Subcutaneous adipose tissue (tissue), 4 donors: ENCODE results near the gene GNAQ. TPM values are rescaled to one million over a fixed set of nuclear protein-coding genes. Genes with fewer than 3 reads are reported as not detected.

Experiments
- total RNA-seq, 4 donors: library from RNA; depleted of rRNA; stranded (reverse); fragments of >200 nt; gene quantifications; one replicate each; pipeline ENCODE4 v1.1.0, GENCODE V29; 2016
- TF ChIP-seq, protein P1 (sequence below): fragments of 450-650 bp; IDR thresholded peaks from one replicate; pipeline ENCODE4 v1.5.1; 2016; ENCODE audit warnings: low read depth, mild to moderate bottlenecking, control low read depth, antibody characterized with exemption, moderate library complexity

GNAQ gene
- total RNA-seq, 4 donors from 2014 or later: 41.8 to 100 (median 45.5) TPM

DNA sequence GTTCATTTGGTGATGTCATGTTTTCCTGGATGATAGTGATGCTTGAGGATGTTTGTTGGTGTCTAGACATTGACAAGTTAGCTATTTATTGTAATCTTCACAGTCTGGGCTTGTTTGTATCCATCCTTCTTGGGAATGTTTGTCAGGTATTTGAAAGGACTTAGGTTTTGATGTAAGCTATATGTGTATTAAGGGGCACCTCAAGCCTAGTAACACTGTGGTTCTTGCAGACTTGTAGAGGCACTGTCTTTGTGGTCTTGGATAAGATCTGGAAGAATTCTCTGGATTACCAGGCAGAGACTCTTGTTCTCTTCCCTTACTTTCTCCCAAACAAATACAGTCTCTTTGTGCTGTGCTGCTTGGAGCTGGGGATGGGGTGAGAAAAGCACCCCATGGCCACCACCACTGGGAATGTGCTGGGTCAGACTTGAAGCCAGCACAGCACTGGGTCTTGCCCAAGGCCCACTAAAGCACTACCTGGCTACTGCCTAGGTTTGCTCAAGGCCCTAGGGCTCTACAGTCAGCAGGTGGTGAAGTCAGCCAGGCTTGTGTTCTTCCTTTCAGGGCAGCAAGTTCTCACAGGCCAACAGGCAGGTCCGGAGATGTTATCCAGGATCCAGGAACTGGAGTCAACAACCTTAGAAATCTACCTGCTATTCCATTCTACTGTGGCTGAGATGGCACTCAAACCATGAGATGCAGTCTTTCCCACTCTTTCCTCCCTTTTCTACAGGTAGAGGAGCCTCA, 334.2 kb downstream of the GNAQ start:
- TF ChIP-seq, protein P1, sequence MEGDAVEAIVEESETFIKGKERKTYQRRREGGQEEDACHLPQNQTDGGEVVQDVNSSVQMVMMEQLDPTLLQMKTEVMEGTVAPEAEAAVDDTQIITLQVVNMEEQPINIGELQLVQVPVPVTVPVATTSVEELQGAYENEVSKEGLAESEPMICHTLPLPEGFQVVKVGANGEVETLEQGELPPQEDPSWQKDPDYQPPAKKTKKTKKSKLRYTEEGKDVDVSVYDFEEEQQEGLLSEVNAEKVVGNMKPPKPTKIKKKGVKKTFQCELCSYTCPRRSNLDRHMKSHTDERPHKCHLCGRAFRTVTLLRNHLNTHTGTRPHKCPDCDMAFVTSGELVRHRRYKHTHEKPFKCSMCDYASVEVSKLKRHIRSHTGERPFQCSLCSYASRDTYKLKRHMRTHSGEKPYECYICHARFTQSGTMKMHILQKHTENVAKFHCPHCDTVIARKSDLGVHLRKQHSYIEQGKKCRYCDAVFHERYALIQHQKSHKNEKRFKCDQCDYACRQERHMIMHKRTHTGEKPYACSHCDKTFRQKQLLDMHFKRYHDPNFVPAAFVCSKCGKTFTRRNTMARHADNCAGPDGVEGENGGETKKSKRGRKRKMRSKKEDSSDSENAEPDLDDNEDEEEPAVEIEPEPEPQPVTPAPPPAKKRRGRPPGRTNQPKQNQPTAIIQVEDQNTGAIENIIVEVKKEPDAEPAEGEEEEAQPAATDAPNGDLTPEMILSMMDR: no peak

DNA sequence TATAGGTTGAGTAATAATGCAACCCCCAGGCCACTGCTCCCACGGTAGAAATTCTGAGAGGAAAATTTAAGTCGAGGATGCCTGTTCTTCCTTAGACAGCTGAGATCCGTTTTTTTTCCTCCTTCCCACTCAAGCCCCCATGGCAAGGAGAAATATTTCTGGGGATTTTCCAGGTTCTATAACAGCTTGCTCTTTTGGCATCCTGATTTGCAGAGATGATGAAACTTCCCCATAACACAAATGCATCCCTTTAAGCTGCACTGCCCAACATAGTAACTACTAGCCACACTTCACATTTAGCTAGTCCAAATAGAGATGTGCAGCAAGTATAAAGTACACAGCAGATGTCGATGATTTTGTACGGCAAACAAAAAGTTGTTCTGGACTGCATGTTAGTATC, 351.0 kb downstream of the GNAQ start:
- TF ChIP-seq, protein P1: no peak

DNA sequence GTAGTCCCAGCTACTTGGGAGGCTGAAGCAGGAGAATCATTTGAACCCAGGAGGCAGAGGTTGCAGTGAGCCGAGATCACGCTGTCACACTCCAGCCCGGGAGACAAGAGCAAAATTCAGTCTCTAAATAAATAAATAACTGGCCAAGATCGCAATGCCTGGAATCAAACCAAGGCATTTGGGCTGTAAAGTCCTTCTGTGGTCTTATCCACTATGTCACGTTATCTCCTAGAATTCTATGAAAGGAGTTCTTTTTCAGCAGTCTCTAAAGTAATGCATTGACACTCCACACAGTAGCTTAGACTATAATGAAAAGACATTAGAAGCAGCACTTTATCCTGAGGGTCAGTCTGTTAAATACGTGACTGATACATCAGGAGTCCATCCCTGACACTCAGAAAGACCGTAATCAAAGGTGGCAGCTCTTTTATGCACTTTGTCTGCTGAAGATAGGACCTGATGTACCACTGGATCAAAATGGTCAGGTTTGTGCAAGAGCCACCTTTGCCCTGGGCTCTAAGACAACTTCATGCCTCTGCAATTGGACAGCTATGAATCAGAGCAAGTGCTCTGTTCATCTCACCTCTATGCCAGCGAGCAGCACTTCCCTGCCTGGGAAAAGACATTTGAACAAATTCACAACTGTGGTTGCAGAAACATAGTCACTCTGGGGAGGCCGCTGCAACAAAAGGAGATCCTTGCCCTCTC, 351.8 kb downstream of the GNAQ start:
- TF ChIP-seq, protein P1: no peak

DNA sequence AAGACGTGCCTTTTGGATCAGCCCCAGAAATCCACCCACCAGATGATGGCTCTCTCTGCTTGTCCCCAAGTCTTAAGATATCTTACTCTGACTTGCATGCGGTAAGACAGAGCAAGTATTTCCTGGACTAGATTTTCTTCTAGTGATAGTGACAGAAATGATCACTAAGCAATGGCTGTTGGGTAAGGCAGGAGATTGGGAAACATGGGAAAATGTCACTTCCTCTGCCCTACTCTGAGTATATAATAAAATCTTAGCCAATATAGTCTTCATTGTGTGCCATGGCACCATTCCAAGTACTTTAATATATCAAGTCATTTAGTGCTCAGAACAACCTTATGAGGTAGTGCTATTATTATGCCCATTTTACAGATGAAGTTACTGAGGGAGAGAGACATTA, 352.5 kb downstream of the GNAQ start:
- TF ChIP-seq, protein P1: no peak

DNA sequence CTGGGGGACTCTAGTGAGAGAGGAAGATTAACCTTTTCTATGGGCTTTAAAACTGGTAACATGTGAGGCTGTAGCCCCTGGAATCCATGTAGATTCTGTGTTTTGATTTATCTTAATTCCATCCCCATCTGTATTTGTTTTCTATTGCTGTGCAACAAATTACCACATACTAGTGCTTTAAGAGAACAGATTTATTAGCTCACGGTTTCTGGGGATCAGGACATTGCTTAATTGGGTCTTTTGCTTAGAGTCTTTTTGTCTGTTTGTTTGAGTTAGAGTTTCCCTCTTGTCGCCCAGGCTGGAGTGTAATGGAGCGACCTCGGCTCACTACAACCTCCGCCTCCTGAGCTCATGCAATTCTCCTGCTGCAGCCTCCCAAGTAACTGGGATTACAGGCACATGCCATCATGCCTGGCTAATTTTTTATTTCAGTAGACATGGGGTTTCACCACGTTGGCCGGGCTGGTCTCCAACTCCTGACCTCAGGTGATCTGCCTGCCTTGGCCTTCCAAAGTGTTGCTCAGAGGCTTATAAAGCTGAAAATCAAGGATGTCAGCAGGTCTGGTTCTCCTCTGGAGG, 353.6 kb downstream of the GNAQ start:
- TF ChIP-seq, protein P1: no peak

DNA sequence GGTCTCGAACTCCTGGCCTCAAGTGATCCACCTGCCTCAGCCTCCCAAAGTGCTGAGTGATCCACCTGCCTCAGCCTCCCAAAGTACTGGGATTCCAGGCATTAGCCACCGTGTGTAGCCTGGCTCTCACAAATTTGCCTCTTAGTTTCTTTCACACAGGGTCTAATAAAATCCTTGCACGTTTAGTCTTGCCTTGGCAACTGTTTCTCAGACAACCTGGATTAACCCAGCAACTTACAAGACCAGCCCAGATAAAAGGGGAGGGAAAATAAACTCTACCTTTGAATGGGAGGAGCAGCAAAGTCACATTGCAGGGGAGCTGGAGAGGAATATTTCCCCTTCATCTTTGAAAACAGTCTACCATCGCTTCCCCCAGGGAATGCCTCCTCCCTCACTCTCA, 354.2 kb downstream of the GNAQ start:
- TF ChIP-seq, protein P1: no peak
